IgD-negative memory B cell (primary cell): Measurements from ENCODE around the gene PSMA5. TPM values are rescaled to one million over a fixed set of nuclear protein-coding genes. Genes with fewer than 3 reads are reported as not detected.

Experiments used
- H3K27ac Mint-ChIP-seq, 3 donors: one replicate each; pipeline ENCODE4 v1.8.0; 2020 to 2022; ENCODE audit warnings: mild to moderate bottlenecking in 3 of 3, mixed read lengths in 3 of 3, moderate library complexity in 1 of 3
- H3K27me3 Mint-ChIP-seq: one replicate; pipeline ENCODE4 v1.8.0; 2021; ENCODE audit warnings: mixed read lengths
- H3K36me3 Mint-ChIP-seq: one replicate; pipeline ENCODE4 v1.8.0; 2020; ENCODE audit warnings: mild to moderate bottlenecking, mixed read lengths
- H3K4me1 Mint-ChIP-seq, 3 donors: one replicate each; pipeline ENCODE4 v1.8.0; 2020 to 2022; ENCODE audit warnings: mixed read lengths in 3 of 3, mild to moderate bottlenecking in 1 of 3
- H3K4me3 Mint-ChIP-seq, 4 donors: one replicate each; pipeline ENCODE4 v1.8.0; 2020 to 2022; ENCODE audit warnings: mild to moderate bottlenecking in 4 of 4, mixed read lengths in 4 of 4, moderate library complexity in 3 of 4
- H3K9me3 Mint-ChIP-seq, 3 donors: one replicate each; pipeline ENCODE4 v1.8.0; 2020 to 2021; ENCODE audit warnings: mixed read lengths in 3 of 3, mild to moderate bottlenecking in 1 of 3
- polyA plus RNA-seq: library from polyadenylated mRNA; unstranded; fragments of 300-500 nt; fragmentation: Illumina TruSeq; gene quantifications from one replicate; pipeline ENCODE4 v1.2.3, GENCODE V29; 2021

PSMA5 gene
- polyA plus RNA-seq, 1 donor from 2014 or later = 77.1 TPM

GRCh38 chr1:109350182-109350581, 76.1 kb downstream of the PSMA5 start:
- Mint-ChIP-seq H3K36me3 (no peaks in the 10 kb centered on the region), H3K27me3 (peaks cover 9% of the 10 kb centered on the region), H3K4me1 (no peaks in the 10 kb centered on the region), H3K27ac (no peak overlapping the region), H3K4me3 (no peak overlapping the region), H3K9me3 (no peaks in the 10 kb centered on the region)

Other genes starting within 250 kb of the PSMA5 start
- gene SARS1, start 212.5 kb downstream of the PSMA5 start, polyA plus RNA-seq = 127 TPM
- 0.15 TPM for gene CELSR2, start 176.9 kb downstream of the PSMA5 start, polyA plus RNA-seq
- gene PSRC1, start 143.3 kb downstream of the PSMA5 start, polyA plus RNA-seq = not detected
- gene MYBPHL, start 119.4 kb downstream of the PSMA5 start, polyA plus RNA-seq = not detected
- gene SORT1, start 28.5 kb downstream of the PSMA5 start, polyA plus RNA-seq = 0.09 TPM
- not detected for gene SYPL2, start 40.1 kb upstream of the PSMA5 start, polyA plus RNA-seq
- gene ATXN7L2, start 57.5 kb upstream of the PSMA5 start, polyA plus RNA-seq = 7.3 TPM
- 8.6 TPM for gene CYB561D1, start 67.6 kb upstream of the PSMA5 start, polyA plus RNA-seq
- 0.88 TPM for gene AMIGO1, start 83.3 kb upstream of the PSMA5 start, polyA plus RNA-seq
- not detected for gene GPR61, start 113.4 kb upstream of the PSMA5 start, polyA plus RNA-seq
- gene GNAI3, start 122.2 kb upstream of the PSMA5 start, polyA plus RNA-seq = 8.1 TPM
- gene GNAT2, start 193.2 kb upstream of the PSMA5 start, polyA plus RNA-seq = not detected
- 40.7 TPM for gene AMPD2, start 193.4 kb upstream of the PSMA5 start, polyA plus RNA-seq
- gene GSTM4, start 229.7 kb upstream of the PSMA5 start, polyA plus RNA-seq = 22.3 TPM
- gene GSTM2, start 241.6 kb upstream of the PSMA5 start, polyA plus RNA-seq = 11.6 TPM